ENCODE data around the gene TUT7.

DNA sequence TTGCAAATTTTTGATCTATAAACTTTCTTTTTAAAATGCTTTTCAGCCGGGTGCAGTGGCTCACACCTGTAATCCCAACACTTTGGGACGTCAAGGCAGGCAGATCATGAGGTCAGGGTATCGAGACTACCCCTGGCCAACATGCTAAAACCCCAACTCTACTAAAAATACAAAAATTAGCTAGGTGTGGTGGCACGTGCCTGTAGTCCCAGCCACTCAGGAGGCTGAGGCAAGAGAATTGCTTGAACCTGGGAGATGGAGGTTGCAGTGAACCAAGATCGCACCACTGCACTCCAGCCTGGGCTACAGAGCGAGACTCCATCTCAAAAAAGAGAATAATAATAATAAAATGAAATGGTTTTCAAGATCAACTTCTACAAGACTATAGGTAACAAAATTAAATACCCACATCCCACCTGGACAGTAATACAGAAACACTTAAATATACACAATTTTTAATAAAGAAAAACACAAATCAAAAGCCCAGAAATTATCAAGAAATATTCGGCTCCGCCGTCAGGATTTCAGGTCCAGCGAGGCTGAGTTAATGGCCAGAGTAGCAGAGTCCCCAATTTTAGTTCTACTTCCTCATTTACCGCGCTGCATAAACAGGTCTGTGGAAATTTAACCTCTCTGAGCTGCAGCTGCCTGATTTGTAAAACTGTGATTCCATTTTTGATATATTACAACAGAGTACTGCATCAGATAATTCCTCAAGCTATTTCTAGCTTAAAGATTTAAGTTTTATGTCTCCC lies 4.0 kb downstream of the TUT7 start:
- TF ChIP-seq, protein P1, sequence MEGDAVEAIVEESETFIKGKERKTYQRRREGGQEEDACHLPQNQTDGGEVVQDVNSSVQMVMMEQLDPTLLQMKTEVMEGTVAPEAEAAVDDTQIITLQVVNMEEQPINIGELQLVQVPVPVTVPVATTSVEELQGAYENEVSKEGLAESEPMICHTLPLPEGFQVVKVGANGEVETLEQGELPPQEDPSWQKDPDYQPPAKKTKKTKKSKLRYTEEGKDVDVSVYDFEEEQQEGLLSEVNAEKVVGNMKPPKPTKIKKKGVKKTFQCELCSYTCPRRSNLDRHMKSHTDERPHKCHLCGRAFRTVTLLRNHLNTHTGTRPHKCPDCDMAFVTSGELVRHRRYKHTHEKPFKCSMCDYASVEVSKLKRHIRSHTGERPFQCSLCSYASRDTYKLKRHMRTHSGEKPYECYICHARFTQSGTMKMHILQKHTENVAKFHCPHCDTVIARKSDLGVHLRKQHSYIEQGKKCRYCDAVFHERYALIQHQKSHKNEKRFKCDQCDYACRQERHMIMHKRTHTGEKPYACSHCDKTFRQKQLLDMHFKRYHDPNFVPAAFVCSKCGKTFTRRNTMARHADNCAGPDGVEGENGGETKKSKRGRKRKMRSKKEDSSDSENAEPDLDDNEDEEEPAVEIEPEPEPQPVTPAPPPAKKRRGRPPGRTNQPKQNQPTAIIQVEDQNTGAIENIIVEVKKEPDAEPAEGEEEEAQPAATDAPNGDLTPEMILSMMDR (conservative IDR thresholded peaks at IDR 0.05), result no peak
- no peak for TF ChIP-seq EZH2 (IDR thresholded peaks at IDR 0.05; ENCODE audit: low read depth)

All from PC-9 (cell line).